GM18526 (cell line): ENCODE results near the gene C4orf54.

Experiments used
- POLR2A ChIP-seq: IDR thresholded peaks from 3 replicates; pipeline ENCODE4 v1.6.1; 2011; ENCODE audit not compliant: insufficient read length; ENCODE audit errors: extremely low read depth

Gene C4orf54

GRCh38 chr4:99642725-99643489 is 14.7 kb downstream of the C4orf54 start:
- no peak for TF ChIP-seq POLR2A

- no peak for TF ChIP-seq POLR2A
These were observed 17.0 kb downstream of the C4orf54 start for GRCh38 chr4:99640676-99641075.

GRCh38 chr4:99637174-99637573 is 20.5 kb downstream of the C4orf54 start:
- TF ChIP-seq POLR2A: no peak

DNA sequence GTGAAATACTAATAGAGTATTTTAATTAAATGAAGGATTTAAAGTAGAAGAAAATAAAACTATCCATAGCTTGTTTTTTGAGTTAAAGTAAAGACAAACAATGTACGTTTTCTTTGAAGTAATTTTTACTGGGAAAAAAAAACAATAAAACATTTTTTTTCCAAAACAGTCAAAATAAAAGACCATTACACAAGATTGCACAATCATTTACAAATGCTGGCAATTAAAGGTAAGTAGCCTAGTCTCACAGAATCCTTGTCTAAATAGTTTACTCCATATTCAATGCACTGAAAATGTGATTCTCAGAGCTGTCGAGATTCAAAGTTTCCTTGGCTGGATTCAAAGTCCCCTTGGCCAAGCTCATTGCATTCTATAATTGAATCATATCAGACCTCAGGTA is 21.2 kb downstream of the C4orf54 start:
- TF ChIP-seq POLR2A: no peak

- no peak for TF ChIP-seq POLR2A
These were observed 22.0 kb downstream of the C4orf54 start for GRCh38 chr4:99635601-99636000.

GRCh38 chr4:99634742-99635360 is 22.8 kb downstream of the C4orf54 start:
- TF ChIP-seq POLR2A: no peak

- no peak for TF ChIP-seq POLR2A
These were observed 23.9 kb downstream of the C4orf54 start for GRCh38 chr4:99633772-99634171.

GRCh38 chr4:99630857-99631360 is 26.7 kb downstream of the C4orf54 start:
- no peak for TF ChIP-seq POLR2A

GRCh38 chr4:99629962-99630554 is 27.6 kb downstream of the C4orf54 start:
- TF ChIP-seq POLR2A: no peak

GRCh38 chr4:99628040-99628439 is 29.6 kb downstream of the C4orf54 start:
- no peak for TF ChIP-seq POLR2A

GRCh38 chr4:99625369-99625768 is 32.3 kb downstream of the C4orf54 start:
- TF ChIP-seq POLR2A: no peak

GRCh38 chr4:99624141-99624719 is 33.4 kb downstream of the C4orf54 start:
- no peak for TF ChIP-seq POLR2A

DNA sequence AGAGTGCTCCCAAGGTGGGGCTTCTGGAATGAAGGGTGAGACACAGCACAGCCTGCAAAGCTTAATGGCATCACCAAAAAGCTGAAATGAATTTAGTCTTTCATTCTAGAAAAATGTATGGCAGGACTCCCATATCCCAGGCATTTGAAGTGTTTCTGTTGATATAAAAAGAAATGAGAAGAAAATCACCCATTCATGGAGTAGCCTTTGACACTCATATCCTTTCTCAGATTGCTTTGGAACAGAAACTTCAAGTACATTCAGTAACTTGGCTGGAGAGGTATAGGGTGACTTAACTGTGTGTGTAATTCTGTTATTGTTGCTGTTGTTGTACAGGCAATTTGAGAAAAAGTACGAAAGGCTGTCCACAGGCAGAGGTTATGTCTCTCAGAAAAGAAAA is 35.3 kb downstream of the C4orf54 start:
- no peak for TF ChIP-seq POLR2A

GRCh38 chr4:99617374-99617773 is 40.3 kb downstream of the C4orf54 start:
- no peak for TF ChIP-seq POLR2A

- no peak for TF ChIP-seq POLR2A
These were observed 42.3 kb downstream of the C4orf54 start for GRCh38 chr4:99615170-99615820.
